Measurements from ENCODE around the gene ABCA2.

The ABCA2 gene

DNA sequence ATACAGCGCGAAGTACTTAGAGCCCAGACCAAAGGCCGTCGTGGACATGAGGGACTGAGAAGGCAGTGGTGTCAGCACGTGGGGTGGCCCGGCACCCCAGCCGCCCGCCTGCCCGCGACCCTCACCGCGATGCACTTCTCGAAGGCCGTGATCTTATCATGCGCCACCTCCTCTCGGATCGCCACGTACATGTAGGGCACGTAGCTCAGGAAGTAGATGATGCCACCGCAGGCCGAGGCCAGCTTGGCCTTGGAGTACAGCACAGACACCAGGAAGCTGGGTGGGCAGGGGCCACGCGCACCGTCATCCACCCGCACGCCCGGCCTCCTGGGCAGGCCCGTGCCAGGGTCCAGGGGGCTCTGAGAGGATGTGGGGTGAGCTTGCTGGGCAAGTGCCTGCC is 11.0 kb downstream of the ABCA2 start:
- no peak for TF ChIP-seq ZFX (IDR thresholded peaks at IDR 0.05)
- TF ChIP-seq, protein P1, sequence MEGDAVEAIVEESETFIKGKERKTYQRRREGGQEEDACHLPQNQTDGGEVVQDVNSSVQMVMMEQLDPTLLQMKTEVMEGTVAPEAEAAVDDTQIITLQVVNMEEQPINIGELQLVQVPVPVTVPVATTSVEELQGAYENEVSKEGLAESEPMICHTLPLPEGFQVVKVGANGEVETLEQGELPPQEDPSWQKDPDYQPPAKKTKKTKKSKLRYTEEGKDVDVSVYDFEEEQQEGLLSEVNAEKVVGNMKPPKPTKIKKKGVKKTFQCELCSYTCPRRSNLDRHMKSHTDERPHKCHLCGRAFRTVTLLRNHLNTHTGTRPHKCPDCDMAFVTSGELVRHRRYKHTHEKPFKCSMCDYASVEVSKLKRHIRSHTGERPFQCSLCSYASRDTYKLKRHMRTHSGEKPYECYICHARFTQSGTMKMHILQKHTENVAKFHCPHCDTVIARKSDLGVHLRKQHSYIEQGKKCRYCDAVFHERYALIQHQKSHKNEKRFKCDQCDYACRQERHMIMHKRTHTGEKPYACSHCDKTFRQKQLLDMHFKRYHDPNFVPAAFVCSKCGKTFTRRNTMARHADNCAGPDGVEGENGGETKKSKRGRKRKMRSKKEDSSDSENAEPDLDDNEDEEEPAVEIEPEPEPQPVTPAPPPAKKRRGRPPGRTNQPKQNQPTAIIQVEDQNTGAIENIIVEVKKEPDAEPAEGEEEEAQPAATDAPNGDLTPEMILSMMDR (conservative IDR thresholded peaks at IDR 0.05), result no peak
- H3K27ac ChIP-seq, result no peak overlapping the region

- TF ChIP-seq, protein P1 (conservative IDR thresholded peaks at IDR 0.05), result no peak
- H3K27ac ChIP-seq, result no peak overlapping the region
Observed at GRCh38 chr9:137016436-137016835, 11.6 kb downstream of the ABCA2 start.

GRCh38 chr9:137015976-137016375 is 12.1 kb downstream of the ABCA2 start:
- no peak overlapping the region for H3K27ac ChIP-seq
- TF ChIP-seq, protein P1 (conservative IDR thresholded peaks at IDR 0.05), result no peak
- no peak for TF ChIP-seq ZFX (IDR thresholded peaks at IDR 0.05)

DNA sequence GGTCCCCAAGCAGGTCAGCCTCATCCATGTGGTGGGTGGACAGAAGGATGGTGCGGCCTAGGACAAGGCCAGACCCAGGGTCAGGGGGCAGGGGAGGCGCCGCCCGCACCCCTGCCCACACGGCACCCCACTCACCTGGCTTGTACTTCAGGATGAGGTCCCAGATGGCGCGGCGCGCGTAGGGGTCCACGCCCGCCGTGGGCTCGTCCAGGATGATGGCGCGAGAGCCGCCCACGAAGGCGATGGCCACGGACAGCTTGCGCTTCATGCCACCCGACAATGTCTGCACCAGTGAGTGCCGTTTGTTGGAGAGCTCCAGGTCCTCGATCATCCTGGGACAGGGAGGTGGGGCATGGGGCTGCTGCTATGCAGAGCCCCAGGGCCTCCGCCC is 12.5 kb downstream of the ABCA2 start:
- no peak for TF ChIP-seq ZFX (IDR thresholded peaks at IDR 0.05)
- TF ChIP-seq, protein P1 (conservative IDR thresholded peaks at IDR 0.05), result no peak
- no peak overlapping the region for H3K27ac ChIP-seq

DNA sequence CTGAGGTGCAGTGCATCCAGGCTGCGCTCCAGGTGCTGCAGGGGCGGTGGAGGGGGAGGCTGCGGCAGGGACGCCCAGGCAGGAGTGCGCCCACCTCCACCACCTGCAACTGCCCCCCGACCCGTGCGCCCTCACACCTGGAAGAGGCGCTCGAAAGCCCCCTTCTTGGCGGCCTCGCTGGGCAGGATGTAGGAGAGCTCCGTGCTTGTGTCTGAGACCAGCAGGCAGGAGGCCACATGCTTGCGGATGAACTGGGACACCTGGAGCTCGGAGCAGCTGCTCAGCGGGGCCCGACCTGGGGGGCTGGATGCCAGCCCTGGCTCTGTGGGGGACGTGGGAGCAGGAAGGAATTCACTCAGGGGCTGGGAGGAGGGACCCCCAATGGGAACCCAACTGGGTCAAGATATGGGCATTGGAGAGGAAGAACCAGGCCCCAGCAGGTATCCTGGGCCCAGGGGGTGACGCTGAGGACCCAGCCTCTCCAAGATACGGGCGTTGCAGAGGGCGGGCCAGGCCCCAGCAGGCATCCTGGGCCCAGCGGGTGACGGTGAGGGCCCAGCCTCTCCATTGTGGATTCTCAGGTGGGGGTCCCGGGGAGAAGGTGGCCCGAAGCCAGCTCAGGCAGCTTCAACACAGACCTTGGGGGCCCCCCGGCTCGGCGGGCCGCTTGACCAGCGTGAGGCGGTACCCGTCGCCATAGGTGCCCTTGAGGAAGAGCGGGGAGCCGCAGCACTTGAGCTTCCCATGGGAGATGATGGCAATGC is 13.1 kb downstream of the ABCA2 start:
- TF ChIP-seq ZFX (IDR thresholded peaks at IDR 0.05), result no peak
- TF ChIP-seq, protein P1 (conservative IDR thresholded peaks at IDR 0.05), result no peak
- no peak overlapping the region for H3K27ac ChIP-seq

DNA sequence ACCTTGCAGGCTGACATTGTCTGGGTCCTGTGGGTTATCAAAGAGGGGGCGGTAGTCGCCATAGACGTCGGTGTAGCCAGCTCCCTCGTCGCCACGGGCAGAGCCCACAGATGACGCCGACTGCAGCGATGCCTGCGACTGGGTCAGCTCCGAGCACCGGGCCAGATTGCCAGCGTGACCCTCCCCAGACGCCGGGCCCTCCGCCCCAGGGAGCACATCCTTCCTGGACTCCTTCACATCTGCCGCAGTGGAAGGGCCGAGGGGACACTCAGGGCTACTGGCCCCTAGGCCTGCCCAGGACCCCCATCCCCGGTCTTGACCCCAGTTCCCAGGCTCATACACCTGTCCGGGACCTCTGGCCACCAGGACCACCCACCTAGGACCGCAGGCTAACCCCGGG is 13.9 kb downstream of the ABCA2 start:
- TF ChIP-seq, protein P1 (conservative IDR thresholded peaks at IDR 0.05), result no peak
- no peak for TF ChIP-seq ZFX (IDR thresholded peaks at IDR 0.05)

DNA sequence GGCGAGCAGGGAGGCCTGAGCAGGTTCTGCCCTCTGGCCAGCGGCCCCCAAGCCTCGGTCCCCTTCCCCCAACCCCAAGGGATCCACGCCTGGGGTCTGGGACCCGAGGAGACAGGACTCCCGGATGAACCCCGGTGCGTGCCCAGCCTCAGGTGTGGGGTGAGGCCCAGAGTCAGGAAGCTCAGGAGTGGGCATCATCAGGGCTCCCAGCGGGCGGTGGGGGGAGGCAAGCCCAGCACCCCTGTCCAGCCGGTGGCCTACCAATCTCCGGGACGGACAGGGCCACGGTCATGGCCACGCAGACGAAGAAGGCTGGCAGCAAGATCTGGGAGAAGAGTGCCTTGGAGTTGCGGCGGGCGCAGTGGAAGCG is 14.5 kb downstream of the ABCA2 start:
- no peak overlapping the region for H3K27ac ChIP-seq
- TF ChIP-seq, protein P1 (conservative IDR thresholded peaks at IDR 0.05), result no peak
- no peak for TF ChIP-seq ZFX (IDR thresholded peaks at IDR 0.05)

More for the DNA sequence above, 13.9 kb downstream of the ABCA2 start:
- H3K27ac ChIP-seq, result no peak overlapping the region

All from C4-2B (cell line).